Fibroblast of lung (primary cell): ENCODE measurements around the gene ANKRD53. TPM values are rescaled to one million over a fixed set of nuclear protein-coding genes. Genes with fewer than 3 reads are reported as not detected.
A peak's percentile ranks its signal among the peaks of the same experiment; 100 is the strongest.
"Not testable (repeated sequence)": the region's sequence is repeated elsewhere in the genome, so short reads cannot be mapped to it uniquely, and the experiment has no call there.

Experiments
- DNase-seq, 2 donors: peaks; one replicate each; pipeline versions ENCODE4 v3.0.0 to v3.0.0-alpha.2; 2010; ENCODE audit warnings: low read depth in 2 of 2
- H2AFZ ChIP-seq: 2 replicates; pipeline ENCODE4 v1.5.1; 2012; ENCODE audit warnings: low read length, control low read depth, inconsistent platforms
- H3K27ac ChIP-seq: 2 replicates; pipeline ENCODE4 v1.5.1; 2011; ENCODE audit warnings: low read length, control low read depth; ENCODE audit not compliant: insufficient read depth
- H3K27me3 ChIP-seq: 2 replicates; pipeline ENCODE4 v1.5.1; 2011; ENCODE audit warnings: mild to moderate bottlenecking, low read length; ENCODE audit not compliant: control insufficient read depth, insufficient read depth
- H3K36me3 ChIP-seq: 2 replicates; pipeline ENCODE4 v1.5.1; 2011; ENCODE audit warnings: low read length; ENCODE audit not compliant: control insufficient read depth, insufficient read depth
- H3K4me1 ChIP-seq: 2 replicates; pipeline ENCODE4 v1.5.1; 2011; ENCODE audit warnings: low read length; ENCODE audit not compliant: control insufficient read depth, insufficient read depth; ENCODE audit errors: extremely low read depth
- H3K4me2 ChIP-seq: 2 replicates; pipeline ENCODE4 v1.5.1; 2011; ENCODE audit warnings: low read length, control low read depth; ENCODE audit not compliant: insufficient read depth; ENCODE audit errors: extremely low read depth
- H3K4me3 ChIP-seq, 4 experiments: fragments of 200-600 bp in 1 of 4; sonication (generic) in 1 of 4; replicated peaks in 1 of 4; 2 replicates each; pipeline ENCODE4 v1.5.1; 2011 to 2016; ENCODE audit warnings: low read length in 4 of 4, low read depth in 3 of 4, mild to moderate bottlenecking in 3 of 4, control low read depth in 2 of 4, inconsistent platforms in 1 of 4, mixed read lengths in 1 of 4; ENCODE audit not compliant: insufficient read depth in 1 of 4; ENCODE audit errors: control extremely low read depth in 1 of 4
- H3K79me2 ChIP-seq: 2 replicates; pipeline ENCODE4 v1.5.1; 2012; ENCODE audit warnings: mild to moderate bottlenecking, low read length, inconsistent platforms; ENCODE audit not compliant: control insufficient read depth, insufficient read depth
- H3K9ac ChIP-seq: 2 replicates; pipeline ENCODE4 v1.5.1; 2011; ENCODE audit warnings: mild to moderate bottlenecking, low read length, control low read depth; ENCODE audit not compliant: insufficient read depth
- H3K9me3 ChIP-seq: 2 replicates; pipeline ENCODE4 v1.5.1; 2012; ENCODE audit warnings: low read depth, low read length; ENCODE audit not compliant: control insufficient read depth, insufficient read depth
- H4K20me1 ChIP-seq: 2 replicates; pipeline ENCODE4 v1.5.1; 2011; ENCODE audit warnings: low read length; ENCODE audit not compliant: control insufficient read depth, insufficient read depth; ENCODE audit errors: extremely low read depth
- EZH2 ChIP-seq: IDR thresholded peaks from 2 replicates; pipeline ENCODE4 v1.5.1; 2012; ENCODE audit warnings: low read length, control low read depth, mild to moderate bottlenecking; ENCODE audit errors: missing control alignments
- polyA plus RNA-seq, 2 donors: library from polyadenylated mRNA; depleted of rRNA in 1 of 2; stranded (reverse) in 1 of 2; unstranded in 1 of 2; fragments of >200 nt; gene quantifications; 2 replicates each; pipeline ENCODE4 v1.2.1, GENCODE V29; 2011 to 2012; ENCODE audit warnings: missing spikeins in 1 of 2
- total RNA-seq: library from RNA; depleted of rRNA; stranded (reverse); fragments of >200 nt; gene quantifications from 2 replicates; pipeline ENCODE4 v1.2.1, GENCODE V29; 2014
- TF ChIP-seq, protein P1 (sequence below), 2 donors: IDR thresholded peaks in 1 of 2; conservative IDR thresholded peaks in 1 of 2; 1 replicate in 1 of 2; 2 replicates in 1 of 2; pipeline ENCODE4 v1.5.1; 2011 to 2012; ENCODE audit warnings: low read length in 2 of 2, control low read depth in 1 of 2, inconsistent platforms in 1 of 2, low read depth in 1 of 2, mild to moderate bottlenecking in 1 of 2

Gene ANKRD53
- total and polyA plus RNA-seq, 2 donors (not counting 1 experiment from before 2014, with no cell fraction given): 0.58 to 1.3 TPM

DNA sequence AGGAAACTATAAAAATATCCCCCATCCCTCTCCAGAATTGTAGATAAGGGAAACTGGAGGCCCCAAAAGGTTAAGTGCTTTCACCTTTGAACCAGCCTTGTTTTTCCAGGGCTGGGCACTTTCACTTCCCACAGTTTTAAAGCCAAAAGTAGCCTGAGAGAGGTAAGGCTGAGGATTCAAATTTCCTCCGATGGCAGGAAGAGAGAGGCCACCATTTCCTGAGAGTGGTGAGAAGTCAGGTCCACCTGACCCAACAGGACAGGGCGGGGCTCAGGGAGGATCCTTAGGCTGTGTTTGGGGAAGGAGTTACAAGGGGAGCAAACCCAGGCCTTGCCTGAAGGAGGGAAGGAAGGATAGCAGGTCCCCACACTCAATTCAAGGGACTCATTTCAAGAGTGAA, 20.9 kb downstream of the ANKRD53 start:
- Histone ChIP-seq H3K9me3 (no peaks in the 10 kb centered on the region), H4K20me1 (no peaks in the 10 kb centered on the region), H3K9ac (no peak overlapping the region), H3K4me1 (peaks cover 3% of the 10 kb centered on the region), H3K36me3 (no peaks in the 10 kb centered on the region), H2AFZ (no peak overlapping the region), H3K4me2 (no peak overlapping the region), H3K79me2 (peaks cover 2% of the 10 kb centered on the region), H3K27me3 (no peaks in the 10 kb centered on the region), H3K27ac (no peak overlapping the region), H3K4me3 (no peak overlapping the region)
- no peak for DNase-seq
- no peak for TF ChIP-seq EZH2
- TF ChIP-seq, protein P1, sequence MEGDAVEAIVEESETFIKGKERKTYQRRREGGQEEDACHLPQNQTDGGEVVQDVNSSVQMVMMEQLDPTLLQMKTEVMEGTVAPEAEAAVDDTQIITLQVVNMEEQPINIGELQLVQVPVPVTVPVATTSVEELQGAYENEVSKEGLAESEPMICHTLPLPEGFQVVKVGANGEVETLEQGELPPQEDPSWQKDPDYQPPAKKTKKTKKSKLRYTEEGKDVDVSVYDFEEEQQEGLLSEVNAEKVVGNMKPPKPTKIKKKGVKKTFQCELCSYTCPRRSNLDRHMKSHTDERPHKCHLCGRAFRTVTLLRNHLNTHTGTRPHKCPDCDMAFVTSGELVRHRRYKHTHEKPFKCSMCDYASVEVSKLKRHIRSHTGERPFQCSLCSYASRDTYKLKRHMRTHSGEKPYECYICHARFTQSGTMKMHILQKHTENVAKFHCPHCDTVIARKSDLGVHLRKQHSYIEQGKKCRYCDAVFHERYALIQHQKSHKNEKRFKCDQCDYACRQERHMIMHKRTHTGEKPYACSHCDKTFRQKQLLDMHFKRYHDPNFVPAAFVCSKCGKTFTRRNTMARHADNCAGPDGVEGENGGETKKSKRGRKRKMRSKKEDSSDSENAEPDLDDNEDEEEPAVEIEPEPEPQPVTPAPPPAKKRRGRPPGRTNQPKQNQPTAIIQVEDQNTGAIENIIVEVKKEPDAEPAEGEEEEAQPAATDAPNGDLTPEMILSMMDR (conservative IDR thresholded peaks at IDR 0.05 in 1 of 2, IDR thresholded peaks at IDR 0.05 in 1 of 2; ENCODE audit: low read depth in 1 of 2, low read length in 2 of 2): no peak

DNA sequence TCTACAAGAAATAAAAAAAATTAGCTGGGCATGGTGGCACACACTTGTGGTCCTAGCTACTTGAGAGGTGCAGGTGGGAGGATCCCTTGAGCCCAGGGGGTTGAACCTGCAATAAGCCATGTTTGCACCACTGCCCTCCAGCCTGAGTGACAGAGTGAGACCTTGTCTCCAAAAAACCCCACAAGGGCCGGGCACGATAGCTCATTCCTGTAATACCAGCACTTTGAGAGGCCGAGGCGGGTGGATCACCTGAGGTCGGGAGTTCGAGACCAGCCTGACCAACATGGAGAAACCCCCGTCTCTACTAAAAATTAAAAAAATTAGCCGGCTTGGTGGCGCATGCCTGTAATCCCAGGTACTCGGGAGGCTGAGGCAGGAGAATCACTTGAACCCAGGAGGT, 21.5 kb downstream of the ANKRD53 start:
- H3K9me3 ChIP-seq, H2AFZ ChIP-seq, H4K20me1 ChIP-seq, H3K9ac ChIP-seq, H3K4me1 ChIP-seq, H3K27ac ChIP-seq, H3K4me3 ChIP-seq, H3K27me3 ChIP-seq, H3K79me2 ChIP-seq, DNase-seq, H3K4me2 ChIP-seq, H3K36me3 ChIP-seq: not testable (repeated sequence)

DNA sequence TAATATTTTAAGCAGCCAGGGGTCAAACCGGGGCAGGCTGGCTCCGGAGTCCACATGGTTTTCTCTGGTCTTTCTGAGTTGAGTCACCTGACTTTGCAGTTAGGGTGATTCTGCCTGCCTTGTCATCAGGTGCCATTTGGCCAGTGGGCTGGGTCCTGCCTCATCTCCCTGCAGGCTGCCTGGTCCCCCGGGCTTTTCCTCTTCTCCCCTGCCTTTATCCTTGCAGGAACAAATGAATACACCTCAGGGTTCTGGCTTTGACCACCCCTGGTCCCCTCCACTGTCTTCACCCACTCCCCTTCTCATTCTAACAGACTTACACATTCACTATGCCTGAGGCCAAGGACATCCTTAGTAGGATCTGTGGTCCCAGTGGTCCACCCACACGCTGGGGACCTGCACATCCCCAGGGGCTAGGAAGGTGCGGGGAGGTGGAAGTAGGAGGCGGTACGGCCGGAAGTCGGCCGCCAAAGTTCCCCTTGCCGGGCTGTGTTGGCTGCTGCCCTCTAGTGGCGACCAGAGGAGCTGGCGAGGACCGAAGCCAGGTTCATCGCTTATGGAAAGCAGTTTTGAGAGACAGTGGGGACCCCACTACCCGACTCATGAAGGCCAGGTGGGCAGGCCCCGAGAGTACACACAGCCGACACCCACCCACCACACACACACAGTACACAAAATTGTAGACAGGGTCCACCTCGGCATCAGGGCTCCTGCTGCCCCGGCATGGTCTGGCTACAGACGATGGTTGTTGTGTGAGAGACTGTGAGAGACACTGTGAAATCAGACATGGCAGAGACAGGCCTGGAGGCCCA, 22.6 kb downstream of the ANKRD53 start:
- peak; percentile 45 to 67 for DNase-seq

More for the DNA sequence above, 22.6 kb downstream of the ANKRD53 start:
- H3K4me2 ChIP-seq: peak overlapping the region; percentile 39
- no peaks in the 10 kb centered on the region for H3K79me2 ChIP-seq
- H3K9ac ChIP-seq: no peak overlapping the region
- H3K9me3 ChIP-seq: no peaks in the 10 kb centered on the region
- no peaks in the 10 kb centered on the region for H3K27me3 ChIP-seq
- H4K20me1 ChIP-seq: no peaks in the 10 kb centered on the region
- H3K4me3 ChIP-seq: peak overlapping the region in 2 of 4 experiments; percentile 41 to 47
- H3K4me1 ChIP-seq: no peaks in the 10 kb centered on the region
- H3K36me3 ChIP-seq: no peaks in the 10 kb centered on the region
- TF ChIP-seq, protein P1 (conservative IDR thresholded peaks at IDR 0.05 in 1 of 2, IDR thresholded peaks at IDR 0.05 in 1 of 2; ENCODE audit: low read depth in 1 of 2, low read length in 2 of 2): peak; percentile 75 to 86
- no peak for TF ChIP-seq EZH2
- H3K27ac ChIP-seq: no peak overlapping the region
- H2AFZ ChIP-seq: peak overlapping the region; percentile 86
